PC-3 (cell line): Measurements from ENCODE around the gene CCNL1.

Source experiments
- EZH2 ChIP-seq: fragments of 300-600 bp; sonication (generic); IDR thresholded peaks from one replicate; pipeline ENCODE4 v1.6.1; 2017; ENCODE audit warnings: antibody characterized with exemption, mild to moderate bottlenecking, low read length; ENCODE audit not compliant: unreplicated experiment
- EZH2phosphoT487 ChIP-seq: fragments of 300-600 bp; sonication (generic); IDR thresholded peaks from 2 replicates; pipeline ENCODE4 v1.6.1; 2018; ENCODE audit warnings: mild to moderate bottlenecking, antibody characterized with exemption, low read length, borderline replicate concordance
- TF ChIP-seq, protein P1 (sequence below): fragments of 300-600 bp; sonication (generic); conservative IDR thresholded peaks from 2 replicates; pipeline ENCODE4 v1.5.1; 2017; ENCODE audit warnings: antibody characterized with exemption, low read depth, mild to moderate bottlenecking, low read length

DNA sequence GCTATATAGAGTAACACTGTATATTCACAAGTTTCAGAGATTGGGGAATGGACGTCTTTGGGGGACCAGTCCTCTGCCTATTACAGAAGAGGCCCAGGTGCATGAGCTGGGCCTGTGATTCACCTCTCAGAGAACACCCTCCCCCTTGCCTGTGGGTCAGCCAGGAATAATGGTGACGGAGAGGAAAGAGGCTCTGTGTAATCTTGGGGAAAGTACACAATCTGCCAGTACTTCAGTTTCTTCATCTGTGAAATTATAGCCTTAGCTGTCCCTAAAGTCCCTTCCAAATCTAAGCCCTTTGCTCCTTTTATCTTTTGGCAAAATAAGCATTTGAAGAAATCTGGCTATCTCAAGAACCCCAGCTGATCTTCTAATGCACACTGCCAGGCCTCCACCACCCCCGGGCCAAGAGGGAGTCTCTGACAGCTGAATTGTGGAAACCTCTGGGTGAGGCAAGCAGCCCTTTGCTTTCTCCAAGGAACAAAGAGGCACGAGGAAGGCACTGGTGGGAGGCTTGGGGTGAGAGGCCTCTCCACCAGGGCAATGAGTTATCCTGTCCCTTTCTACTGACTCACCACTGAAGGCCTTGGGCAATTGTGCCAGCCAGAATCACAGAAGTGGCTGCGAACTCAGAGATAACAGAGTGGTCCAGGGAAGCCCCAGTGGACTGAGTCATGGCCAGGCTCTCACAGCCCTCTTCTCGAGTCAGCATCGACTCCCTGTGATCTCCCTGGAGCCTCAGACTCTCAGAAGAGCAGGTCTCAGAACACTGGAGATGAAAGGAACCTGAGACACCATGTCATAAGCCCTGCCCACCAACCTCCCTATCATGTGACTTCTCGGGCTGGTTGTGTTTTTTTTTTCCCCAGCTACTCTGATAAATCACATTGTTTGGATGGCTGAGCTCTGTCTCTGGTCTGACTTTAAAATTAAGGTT is 31.8 kb downstream of the CCNL1 start:
- TF ChIP-seq EZH2 (no peak), EZH2phosphoT487 (no peak)
- TF ChIP-seq, protein P1, sequence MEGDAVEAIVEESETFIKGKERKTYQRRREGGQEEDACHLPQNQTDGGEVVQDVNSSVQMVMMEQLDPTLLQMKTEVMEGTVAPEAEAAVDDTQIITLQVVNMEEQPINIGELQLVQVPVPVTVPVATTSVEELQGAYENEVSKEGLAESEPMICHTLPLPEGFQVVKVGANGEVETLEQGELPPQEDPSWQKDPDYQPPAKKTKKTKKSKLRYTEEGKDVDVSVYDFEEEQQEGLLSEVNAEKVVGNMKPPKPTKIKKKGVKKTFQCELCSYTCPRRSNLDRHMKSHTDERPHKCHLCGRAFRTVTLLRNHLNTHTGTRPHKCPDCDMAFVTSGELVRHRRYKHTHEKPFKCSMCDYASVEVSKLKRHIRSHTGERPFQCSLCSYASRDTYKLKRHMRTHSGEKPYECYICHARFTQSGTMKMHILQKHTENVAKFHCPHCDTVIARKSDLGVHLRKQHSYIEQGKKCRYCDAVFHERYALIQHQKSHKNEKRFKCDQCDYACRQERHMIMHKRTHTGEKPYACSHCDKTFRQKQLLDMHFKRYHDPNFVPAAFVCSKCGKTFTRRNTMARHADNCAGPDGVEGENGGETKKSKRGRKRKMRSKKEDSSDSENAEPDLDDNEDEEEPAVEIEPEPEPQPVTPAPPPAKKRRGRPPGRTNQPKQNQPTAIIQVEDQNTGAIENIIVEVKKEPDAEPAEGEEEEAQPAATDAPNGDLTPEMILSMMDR: no peak
